ENCODE measurements around the gene ZFAND2A.
"Not testable (repeated sequence)": the region's sequence is repeated elsewhere in the genome, so short reads cannot be mapped to it uniquely, and the experiment has no call there.

The ZFAND2A gene

DNA sequence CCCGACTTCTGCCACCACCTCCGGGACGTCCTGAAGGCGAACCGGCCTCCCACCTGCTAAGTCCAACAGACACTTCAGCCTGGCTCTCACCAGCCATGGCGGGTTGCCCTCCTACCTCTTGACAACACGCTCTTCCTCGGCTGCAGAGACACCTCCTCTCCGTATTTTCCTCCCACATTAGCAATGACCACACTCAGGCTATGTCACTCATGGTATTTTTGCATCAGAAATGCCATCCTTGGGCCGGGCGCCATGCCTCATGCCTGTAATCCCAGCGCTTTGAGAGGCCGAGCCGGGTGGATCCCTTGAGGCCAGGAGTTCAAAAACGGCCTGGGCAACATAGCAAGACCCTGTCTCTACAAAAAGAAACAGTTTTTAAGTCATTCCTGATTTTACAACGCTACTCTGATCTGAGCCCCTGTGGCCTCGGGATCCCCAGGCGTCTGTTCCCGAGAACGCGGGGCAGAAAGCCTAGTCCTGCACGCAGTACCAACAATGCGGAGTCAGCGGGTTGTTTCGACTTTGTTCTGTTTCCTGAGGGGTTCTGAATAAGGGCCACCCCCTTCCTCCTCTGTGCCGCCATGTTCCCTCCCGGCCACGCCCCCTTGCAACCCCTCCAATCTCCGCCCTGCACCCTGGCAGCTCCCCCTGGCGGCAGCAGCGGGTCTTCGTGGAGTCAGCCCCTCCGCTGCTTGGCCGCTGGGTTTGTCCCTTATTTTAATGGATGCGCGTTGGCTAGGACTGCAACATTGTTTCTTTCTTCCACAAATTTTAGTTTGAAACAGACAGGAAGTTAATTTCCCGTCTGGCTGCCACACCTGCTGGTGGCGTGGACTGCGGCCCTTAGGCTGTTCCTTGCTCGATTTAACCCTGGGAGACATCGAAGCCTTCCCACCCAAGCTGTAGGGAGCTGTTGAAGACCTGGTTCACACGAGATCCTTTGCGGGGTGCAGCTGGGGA is 9.7 kb upstream of the ZFAND2A start:
- no peak for DNase-seq (ENCODE audit: insufficient read length, low spot score)
- TF ChIP-seq POLR2A (IDR thresholded peaks at IDR 0.05; ENCODE audit: low read depth, low read length) = no peak
- FAIRE-seq = no peak

- TF ChIP-seq POLR2A (IDR thresholded peaks at IDR 0.05; ENCODE audit: low read depth, low read length) = no peak
- FAIRE-seq (no peak), DNase-seq (ENCODE audit: insufficient read length, low spot score) (no peak)
Observed at GRCh38 chr7:1168422-1168821, 8.4 kb upstream of the ZFAND2A start.

DNA sequence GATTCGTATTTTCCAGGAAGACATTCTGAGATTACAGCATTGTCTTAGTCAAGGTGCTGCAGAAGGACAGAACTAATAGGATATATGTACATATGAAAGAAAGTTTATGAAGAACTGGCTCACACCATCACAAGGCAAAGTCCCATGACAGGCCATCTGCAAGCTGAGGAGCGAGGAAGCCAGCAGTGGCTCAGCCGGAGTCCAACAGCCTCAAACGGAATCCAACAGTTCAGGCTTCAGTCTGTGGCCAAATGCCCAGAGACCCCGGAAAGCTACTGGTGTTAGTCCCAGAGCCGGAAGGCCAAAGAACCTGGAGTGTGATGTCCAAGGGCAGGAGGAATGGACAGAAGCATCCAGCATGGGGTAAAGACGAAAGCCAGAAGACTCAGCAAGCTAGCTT is 4.4 kb upstream of the ZFAND2A start:
- no peak for DNase-seq (ENCODE audit: insufficient read length, low spot score)
- no peak for FAIRE-seq
- TF ChIP-seq POLR2A (IDR thresholded peaks at IDR 0.05; ENCODE audit: low read depth, low read length) = no peak

DNA sequence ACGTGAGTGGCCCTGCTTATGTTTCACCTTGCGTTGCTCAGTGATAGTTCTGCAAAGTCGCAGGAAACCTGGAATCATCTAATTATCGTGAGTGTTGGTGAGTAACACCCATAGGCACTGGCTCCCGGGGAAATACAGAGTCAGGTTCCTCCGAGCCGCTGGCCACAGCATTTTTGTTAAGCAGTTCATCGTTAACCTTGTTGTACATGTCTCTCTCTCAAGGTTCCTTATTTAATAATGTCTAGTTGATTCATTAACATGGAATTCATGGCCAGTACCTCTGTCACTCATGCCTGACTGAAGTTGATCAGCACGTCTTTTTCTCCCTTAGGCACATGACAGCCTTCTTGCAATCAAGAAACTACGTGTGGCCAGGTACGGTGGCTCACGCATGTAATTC is 3.1 kb upstream of the ZFAND2A start:
- no peak for DNase-seq (ENCODE audit: insufficient read length, low spot score)
- FAIRE-seq = no peak
- TF ChIP-seq POLR2A (IDR thresholded peaks at IDR 0.05; ENCODE audit: low read depth, low read length) = no peak

- FAIRE-seq = no peak
- DNase-seq (ENCODE audit: insufficient read length, low spot score) = peak; percentile 48
- TF ChIP-seq POLR2A (IDR thresholded peaks at IDR 0.05; ENCODE audit: low read depth, low read length) = no peak
Observed at GRCh38 chr7:1160670-1161021, 650 bp upstream of the ZFAND2A start.

GRCh38 chr7:1159231-1159630 is 765 bp downstream of the ZFAND2A start:
- not testable (repeated sequence) for FAIRE-seq; DNase-seq (ENCODE audit: insufficient read length, low spot score)

- TF ChIP-seq POLR2A (IDR thresholded peaks at IDR 0.05; ENCODE audit: low read depth, low read length) = no peak
- FAIRE-seq = no peak
- no peak for DNase-seq (ENCODE audit: insufficient read length, low spot score)
Observed at GRCh38 chr7:1158203-1159126, 1.5 kb downstream of the ZFAND2A start.

- TF ChIP-seq POLR2A (IDR thresholded peaks at IDR 0.05; ENCODE audit: low read depth, low read length) = no peak
- peak; percentile 99 for DNase-seq (ENCODE audit: insufficient read length, low spot score)
- FAIRE-seq = peak; percentile 90
Observed at GRCh38 chr7:1156782-1157535, 3.0 kb downstream of the ZFAND2A start.

DNA sequence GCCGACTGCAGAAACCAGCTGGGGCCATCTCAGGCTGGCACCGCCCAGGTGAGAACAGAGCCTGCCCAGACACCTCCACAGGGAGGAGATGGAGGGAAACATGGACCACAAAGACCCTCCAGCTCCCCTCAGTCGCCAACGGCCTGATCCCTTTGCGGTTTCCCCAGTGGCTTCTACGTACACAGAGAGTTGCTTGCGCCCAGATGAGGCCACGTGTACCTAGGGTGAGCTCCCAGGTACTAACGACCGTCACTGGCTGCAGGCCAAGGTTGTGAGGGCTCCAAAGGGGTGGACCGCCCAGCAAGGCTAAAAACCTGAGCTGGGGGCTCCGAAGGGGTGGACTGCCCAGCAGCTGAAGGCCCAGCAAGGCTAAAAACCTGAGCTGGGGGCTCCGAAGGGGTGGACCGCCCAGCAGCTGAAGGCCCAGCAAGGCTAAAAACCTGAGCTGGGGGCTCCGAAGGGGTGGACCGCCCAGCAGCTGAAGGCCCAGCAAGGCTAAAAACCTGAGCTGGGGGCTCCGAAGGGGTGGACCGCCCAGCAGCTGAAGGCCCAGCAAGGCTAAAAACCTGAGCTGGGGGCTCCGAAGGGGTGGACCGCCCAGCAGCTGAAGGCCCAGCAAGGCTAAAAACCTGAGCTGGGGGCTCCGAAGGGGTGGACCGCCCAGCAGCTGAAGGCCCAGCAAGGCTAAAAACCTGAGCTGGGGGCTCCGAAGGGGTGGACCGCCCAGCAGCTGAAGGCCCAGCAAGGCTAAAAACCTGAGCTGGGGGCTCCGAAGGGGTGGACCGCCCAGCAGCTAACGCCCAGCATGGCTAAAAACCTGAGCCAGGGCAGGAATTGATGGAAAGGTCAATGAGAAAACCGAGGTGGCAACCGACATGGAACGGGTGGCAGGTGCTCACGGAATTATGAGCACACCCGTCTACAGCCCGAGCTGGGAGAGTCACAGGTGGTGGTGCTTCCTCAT is 3.9 kb downstream of the ZFAND2A start:
- not testable (repeated sequence) for FAIRE-seq; DNase-seq (ENCODE audit: insufficient read length, low spot score)

GRCh38 chr7:1154172-1154739 is 5.7 kb downstream of the ZFAND2A start:
- DNase-seq (ENCODE audit: insufficient read length, low spot score) = no peak
- FAIRE-seq = no peak
- no peak for TF ChIP-seq POLR2A (IDR thresholded peaks at IDR 0.05; ENCODE audit: low read depth, low read length)

DNA sequence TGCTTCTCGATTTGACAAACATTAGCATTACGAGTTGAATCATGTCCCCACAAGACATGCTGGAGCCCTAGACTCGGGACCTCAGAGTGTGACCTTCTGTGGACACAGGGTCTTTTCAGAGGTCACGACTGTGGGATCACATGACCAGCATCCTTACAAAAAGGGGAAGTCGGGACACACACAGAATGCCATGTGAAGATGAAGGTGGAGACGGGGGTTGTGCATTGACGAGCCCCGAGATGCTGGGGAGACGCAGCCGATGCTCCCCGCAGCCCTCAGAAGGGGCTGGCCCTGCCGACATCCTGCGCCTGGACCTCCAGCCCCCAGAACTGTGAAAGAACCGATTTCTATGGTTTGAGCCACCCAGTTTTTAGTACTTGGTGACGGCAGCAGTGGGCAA is 7.5 kb downstream of the ZFAND2A start:
- DNase-seq (ENCODE audit: insufficient read length, low spot score) (no peak), FAIRE-seq (no peak)
- TF ChIP-seq POLR2A (IDR thresholded peaks at IDR 0.05; ENCODE audit: low read depth, low read length) = no peak

DNA sequence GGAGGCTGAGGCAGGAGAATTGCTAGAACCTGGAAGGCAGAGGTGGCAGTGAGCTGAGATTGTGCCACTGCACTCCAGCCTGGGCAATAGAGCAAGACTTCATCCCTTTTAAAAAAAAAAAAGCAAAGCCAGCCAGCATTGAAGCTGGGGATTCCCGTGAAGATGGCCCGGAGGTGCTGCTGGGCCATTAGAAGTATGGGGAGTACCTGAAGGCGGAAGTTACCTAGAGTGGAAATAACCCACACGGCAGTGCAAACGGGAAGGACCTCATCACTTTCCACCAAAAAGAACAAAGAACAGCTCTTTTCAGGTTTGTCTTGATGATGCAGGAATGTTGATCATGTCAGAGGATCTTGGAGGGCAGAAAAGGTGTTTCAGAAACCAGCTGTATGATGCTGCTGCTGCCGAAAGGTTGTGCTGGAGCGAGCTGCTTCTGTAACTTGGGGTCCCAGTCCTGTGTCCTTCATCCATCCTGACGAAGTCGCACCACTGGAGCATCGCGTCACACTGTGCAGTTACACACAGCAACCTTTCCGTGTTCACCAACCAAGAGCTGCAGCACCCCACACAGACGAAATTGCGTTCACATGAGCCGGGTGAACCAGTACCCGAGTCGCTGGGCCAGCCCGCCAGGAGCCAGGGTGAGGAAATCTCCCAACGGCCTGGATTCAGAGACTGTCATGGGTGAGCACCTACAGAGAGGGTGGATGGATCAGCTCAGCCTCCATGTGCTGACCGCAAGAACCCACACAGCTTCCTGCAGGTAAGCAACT is 8.2 kb downstream of the ZFAND2A start:
- FAIRE-seq = no peak
- TF ChIP-seq POLR2A (IDR thresholded peaks at IDR 0.05; ENCODE audit: low read depth, low read length) = no peak
- no peak for DNase-seq (ENCODE audit: insufficient read length, low spot score)

Data from H54 (cell line).